ENCODE measurements around the gene TAPT1. TPM values are rescaled to one million over a fixed set of nuclear protein-coding genes. Genes with fewer than 3 reads are reported as not detected.

Gene TAPT1
- total and polyA plus RNA-seq, 9 of the 15 experiments (the other 6 are each of a cell fraction or from before 2014, with no cell fraction given), result 1.6 to 36.7 (median 20.7) TPM

DNA sequence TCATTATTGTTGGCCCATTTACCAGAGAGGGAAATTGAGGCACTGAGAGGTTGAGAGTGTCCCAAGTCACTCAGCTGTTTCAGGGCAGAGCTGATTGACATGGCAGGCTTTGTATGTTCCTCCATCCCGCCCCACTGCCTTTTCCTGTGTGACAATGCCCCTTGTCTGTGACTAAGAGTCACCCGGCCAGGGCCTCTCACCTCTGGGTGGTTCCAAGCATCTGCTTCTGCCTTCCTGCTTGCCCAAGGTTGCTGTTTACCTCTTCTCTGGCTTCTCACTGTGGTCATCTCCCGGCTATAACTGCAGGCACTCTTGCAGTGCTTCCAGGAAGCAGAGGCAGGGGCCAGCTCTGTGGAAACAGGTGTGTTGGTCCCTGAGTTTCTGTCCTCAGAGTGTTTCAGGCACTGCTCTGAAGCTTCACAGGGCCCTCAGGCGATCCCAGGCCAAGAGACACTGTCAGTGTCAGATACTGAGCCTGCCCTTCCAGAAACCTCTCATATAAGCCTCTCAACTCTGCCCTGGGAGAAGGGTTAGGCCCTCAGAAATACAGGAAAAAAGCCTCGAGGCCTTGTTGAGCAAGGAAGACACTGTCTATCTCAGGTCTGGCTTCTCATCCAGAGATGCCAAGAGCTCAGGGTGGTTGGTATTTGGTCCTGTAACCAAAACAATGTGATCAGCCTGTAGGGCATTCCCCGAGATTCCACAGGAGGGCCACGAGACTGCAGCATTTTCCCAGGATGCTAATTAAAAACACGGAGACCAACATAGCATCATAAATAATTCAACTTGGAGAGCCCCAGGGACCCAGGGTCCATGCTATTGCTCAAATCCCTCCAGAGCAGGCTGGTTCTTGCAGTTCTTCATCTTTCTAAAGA, 100.5 kb downstream of the TAPT1 start:
- ATAC-seq (no peak), DNase-seq (ENCODE audit: extremely low read depth in 1 of 4, low spot score in 3 of 4) (no peak), FAIRE-seq (no peak)
- BruUV-seq (replicated peaks), result no TSS peak
- Histone ChIP-seq H3K9me1 (ENCODE audit: control insufficient read depth, insufficient read depth, low read length) (no peaks in the 10 kb centered on the region), H3K79me2 (ENCODE audit: control insufficient read depth, insufficient read depth, low read length) (no peaks in the 10 kb centered on the region), H3K4me2 (ENCODE audit: insufficient read depth, low read length) (no peak overlapping the region), H3K27me3 (ENCODE audit: control insufficient read depth in 2 of 2, insufficient read depth in 2 of 2, low read length in 2 of 2) (peaks cover 5 to 43% of the 10 kb centered on the region in 2 experiments; a peak in 3 of 5 replicates), H3K4me1 (replicated peaks in 1 of 2; ENCODE audit: control insufficient read depth in 2 of 2, insufficient read depth in 2 of 2, low read length in 2 of 2) (peaks cover 0 to 4% of the 10 kb centered on the region in 2 experiments; a peak in 2 of 5 replicates), H4K20me1 (replicated peaks; ENCODE audit: control insufficient read depth, insufficient read depth, low read length) (no peaks in the 10 kb centered on the region), H3K36me3 (ENCODE audit: control insufficient read depth, insufficient read depth, low read length) (no peaks in the 10 kb centered on the region), H3K9ac (ENCODE audit: insufficient read depth in 1 of 2, low read depth in 2 of 2, low read length in 2 of 2) (no peak overlapping the region), H3K27ac (ENCODE audit: extremely low read depth, low read depth, low read length) (no peak overlapping the region), H3K9me3 (replicated peaks; ENCODE audit: control insufficient read depth, insufficient read depth, low read depth, low read length) (no peaks in the 10 kb centered on the region), H3K4me3 (no peak overlapping the region), H2AFZ (ENCODE audit: low read depth, low read length) (no peak overlapping the region)
- in situ Hi-C loops (cut with MboI) (no loop called here), intact Hi-C loops (cut with micrococcal nuclease) (no loop called here)
- ChIA-PET POLR2A (interaction anchor here (0.6 to 1.3 kb wide), 2 partner anchors 9 to 108 kb away, joined by 3 read pairs; no protein-coding TSS in a partner anchor), CTCF (ENCODE audit: low intra/inter-chr PET ratio) (no interaction called here)
- no peak for TF ChIP-seq MEF2D (tag; conservative IDR thresholded peaks at IDR 0.05; ENCODE audit: low read depth)
- TF ChIP-seq FUS (optimal IDR thresholded peaks at IDR 0.05; ENCODE audit: low read depth, low read length), result no peak
- no peak for TF ChIP-seq TBL1XR1 (IDR thresholded peaks at IDR 0.05; ENCODE audit: low read length in 2 of 2)
- TF ChIP-seq, protein P1, sequence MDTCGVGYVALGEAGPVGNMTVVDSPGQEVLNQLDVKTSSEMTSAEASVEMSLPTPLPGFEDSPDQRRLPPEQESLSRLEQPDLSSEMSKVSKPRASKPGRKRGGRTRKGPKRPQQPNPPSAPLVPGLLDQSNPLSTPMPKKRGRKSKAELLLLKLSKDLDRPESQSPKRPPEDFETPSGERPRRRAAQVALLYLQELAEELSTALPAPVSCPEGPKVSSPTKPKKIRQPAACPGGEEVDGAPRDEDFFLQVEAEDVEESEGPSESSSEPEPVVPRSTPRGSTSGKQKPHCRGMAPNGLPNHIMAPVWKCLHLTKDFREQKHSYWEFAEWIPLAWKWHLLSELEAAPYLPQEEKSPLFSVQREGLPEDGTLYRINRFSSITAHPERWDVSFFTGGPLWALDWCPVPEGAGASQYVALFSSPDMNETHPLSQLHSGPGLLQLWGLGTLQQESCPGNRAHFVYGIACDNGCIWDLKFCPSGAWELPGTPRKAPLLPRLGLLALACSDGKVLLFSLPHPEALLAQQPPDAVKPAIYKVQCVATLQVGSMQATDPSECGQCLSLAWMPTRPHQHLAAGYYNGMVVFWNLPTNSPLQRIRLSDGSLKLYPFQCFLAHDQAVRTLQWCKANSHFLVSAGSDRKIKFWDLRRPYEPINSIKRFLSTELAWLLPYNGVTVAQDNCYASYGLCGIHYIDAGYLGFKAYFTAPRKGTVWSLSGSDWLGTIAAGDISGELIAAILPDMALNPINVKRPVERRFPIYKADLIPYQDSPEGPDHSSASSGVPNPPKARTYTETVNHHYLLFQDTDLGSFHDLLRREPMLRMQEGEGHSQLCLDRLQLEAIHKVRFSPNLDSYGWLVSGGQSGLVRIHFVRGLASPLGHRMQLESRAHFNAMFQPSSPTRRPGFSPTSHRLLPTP (IDR thresholded peaks at IDR 0.05; ENCODE audit: borderline replicate concordance, extremely low read depth, insufficient read length), result no peak
- TF ChIP-seq ZNF311 (CRISPR knock-in tag; IDR thresholded peaks at IDR 0.05), result no peak
- TF ChIP-seq KLF10 (CRISPR knock-in tag; IDR thresholded peaks at IDR 0.05), result no peak
- no peak for TF ChIP-seq ZNF217 (CRISPR knock-in tag; IDR thresholded peaks at IDR 0.05)
- no peak for TF ChIP-seq XRCC4 (IDR thresholded peaks at IDR 0.05; ENCODE audit: extremely low read depth, insufficient read depth, insufficient read length)
- TF ChIP-seq, protein P2, sequence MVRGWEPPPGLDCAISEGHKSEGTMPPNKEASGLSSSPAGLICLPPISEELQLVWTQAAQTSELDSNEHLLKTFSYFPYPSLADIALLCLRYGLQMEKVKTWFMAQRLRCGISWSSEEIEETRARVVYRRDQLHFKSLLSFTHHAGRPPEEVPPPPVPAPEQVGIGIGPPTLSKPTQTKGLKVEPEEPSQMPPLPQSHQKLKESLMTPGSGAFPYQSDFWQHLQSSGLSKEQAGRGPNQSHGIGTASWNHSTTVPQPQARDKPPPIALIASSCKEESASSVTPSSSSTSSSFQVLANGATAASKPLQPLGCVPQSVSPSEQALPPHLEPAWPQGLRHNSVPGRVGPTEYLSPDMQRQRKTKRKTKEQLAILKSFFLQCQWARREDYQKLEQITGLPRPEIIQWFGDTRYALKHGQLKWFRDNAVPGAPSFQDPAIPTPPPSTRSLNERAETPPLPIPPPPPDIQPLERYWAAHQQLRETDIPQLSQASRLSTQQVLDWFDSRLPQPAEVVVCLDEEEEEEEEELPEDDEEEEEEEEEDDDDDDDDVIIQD (CRISPR knock-in tag; IDR thresholded peaks at IDR 0.05), result no peak
- 1% methylated on average over 8 of the region's 8 CpGs for WGBS (ENCODE audit: insufficient coverage, low coverage, missing lambda C conversion rate)

All from K562 (cell line).